Hindlimb muscle (tissue), 1 donor: ENCODE measurements around the gene C11orf98. TPM values are rescaled to one million over a fixed set of nuclear protein-coding genes. Genes with fewer than 3 reads are reported as not detected.
"Not testable (repeated sequence)": the region's sequence is repeated elsewhere in the genome, so short reads cannot be mapped to it uniquely, and the experiment has no call there.

ENCODE experiments used
- DNase-seq: peaks from one replicate; pipeline ENCODE4 v3.0.0-alpha.2; 2013
- polyA plus RNA-seq: library from polyadenylated mRNA; unstranded; fragments of 120-200 nt; gene quantifications from one replicate; pipeline ENCODE4 v1.2.1, GENCODE V29; 2013; ENCODE audit not compliant: insufficient read length

Gene C11orf98
- 31.3 TPM for polyA plus RNA-seq

DNA sequence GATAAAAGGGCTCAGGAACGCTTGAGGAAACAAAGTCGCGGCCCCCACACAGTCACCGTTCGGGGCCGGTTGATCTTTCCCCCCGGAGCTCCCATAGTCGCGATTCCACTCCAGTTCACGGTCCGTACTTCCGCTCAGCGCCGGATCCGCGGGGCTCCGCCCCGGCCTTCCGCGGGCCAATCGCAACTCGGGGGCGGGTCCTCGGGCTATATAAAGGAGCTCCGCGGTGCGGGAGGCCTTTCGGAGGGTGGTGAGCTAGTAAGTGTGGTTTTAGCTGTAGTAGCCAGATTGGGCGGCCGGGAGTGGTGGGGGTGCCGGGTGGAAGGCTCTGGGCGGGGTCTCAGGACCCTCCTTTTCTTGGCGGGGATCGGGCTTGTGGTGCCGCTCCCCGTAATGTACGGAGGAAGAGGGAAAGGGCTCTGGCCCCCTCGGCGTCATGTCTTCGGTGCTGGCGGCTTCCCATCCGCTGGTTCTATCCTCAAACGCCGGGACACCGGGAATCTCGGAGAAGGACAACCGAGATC is at the start of gene C11orf98, which contains the start of gene CSKMT:
Gene C11orf98, minus strand, starts transcription at position 136 of the 524 bp plus-strand sequence. Its CDS starts 41 bp downstream, at position 95.
Gene CSKMT, plus strand, starts transcription at position 238 of the 524 bp plus-strand sequence. CDS start 568 bp downstream, outside the sequence.
- DNase-seq, result peak; percentile 97

DNA sequence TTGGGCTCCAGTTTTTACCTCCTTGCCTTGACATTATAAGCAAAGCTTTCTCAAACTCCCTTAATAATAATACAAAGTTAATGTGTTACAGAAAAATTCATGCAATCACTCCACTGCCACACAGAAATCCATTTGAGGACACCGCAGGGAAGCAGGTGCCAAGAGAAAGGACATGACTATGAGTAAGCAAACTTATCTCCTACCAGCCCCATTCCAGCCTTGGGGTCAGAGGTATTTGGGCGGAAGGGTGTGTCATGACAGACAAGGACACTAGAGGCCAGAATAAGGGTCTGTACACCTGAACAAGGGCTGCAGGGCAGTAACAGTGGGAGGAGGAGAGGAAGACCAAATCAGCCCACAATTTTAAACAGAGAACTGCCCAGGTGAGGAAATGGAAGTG is 48.3 kb upstream of the C11orf98 start:
- no peak for DNase-seq

DNA sequence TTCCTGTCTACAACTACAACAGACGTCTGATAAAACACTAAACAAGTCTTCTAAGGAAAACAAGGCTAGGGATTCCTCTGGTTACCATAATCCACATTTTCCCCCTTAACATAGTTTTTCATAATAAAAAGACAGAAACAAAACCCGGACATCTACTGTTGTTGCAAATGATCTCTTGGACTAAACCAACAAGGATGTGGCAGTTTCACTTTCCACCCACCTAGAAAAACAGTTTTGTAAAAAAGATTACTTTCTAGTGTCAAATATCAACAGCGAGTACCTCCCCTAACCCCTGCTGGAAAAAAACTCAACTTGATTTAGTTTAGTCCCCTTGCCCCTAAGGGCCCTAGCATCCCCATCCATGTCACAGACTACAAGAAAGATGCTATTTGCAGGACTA is 47.9 kb upstream of the C11orf98 start:
- no peak for DNase-seq

DNA sequence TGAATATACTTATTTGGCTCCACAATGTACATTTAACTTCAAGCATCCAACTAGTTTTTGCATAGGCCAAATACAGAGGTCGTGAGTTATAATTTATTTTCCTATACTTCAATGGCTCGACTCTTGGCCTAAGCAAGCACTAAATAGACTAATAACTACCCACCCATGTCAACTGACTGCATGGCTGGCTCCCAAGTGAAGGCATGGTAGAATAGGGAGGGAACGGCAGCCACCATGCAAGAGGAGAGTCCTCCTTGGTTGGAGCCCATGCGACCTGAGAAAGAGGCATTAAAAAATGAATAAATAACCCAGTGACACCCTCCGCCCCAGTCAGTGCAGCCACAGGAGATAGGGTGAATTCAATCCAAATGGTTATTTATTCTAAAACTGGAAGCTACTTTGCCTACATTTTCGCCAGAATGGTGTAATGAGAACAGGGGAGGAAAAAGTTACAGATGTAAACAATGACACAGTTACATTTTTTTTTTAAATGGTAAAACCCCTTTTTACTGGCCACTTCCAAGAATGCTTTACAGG is 47.3 kb upstream of the C11orf98 start:
- no peak for DNase-seq

DNA sequence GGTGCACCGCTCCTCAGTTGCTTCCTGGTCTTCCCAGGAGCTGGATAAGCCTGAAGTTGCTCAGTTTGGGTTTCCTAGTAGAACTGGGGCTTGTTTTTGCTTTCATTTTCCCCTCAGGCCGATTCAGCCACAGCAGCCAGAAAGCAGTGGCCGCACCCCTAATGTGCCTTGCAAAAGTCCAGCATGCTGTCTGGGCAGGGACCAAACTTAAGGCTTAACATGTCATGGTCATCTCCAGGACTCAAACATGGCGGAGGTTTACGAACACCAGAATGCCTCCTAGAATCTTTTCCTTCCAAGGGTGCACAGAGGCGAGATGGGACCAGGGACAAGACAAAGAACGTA is 45.0 kb upstream of the C11orf98 start:
- DNase-seq, result no peak

DNA sequence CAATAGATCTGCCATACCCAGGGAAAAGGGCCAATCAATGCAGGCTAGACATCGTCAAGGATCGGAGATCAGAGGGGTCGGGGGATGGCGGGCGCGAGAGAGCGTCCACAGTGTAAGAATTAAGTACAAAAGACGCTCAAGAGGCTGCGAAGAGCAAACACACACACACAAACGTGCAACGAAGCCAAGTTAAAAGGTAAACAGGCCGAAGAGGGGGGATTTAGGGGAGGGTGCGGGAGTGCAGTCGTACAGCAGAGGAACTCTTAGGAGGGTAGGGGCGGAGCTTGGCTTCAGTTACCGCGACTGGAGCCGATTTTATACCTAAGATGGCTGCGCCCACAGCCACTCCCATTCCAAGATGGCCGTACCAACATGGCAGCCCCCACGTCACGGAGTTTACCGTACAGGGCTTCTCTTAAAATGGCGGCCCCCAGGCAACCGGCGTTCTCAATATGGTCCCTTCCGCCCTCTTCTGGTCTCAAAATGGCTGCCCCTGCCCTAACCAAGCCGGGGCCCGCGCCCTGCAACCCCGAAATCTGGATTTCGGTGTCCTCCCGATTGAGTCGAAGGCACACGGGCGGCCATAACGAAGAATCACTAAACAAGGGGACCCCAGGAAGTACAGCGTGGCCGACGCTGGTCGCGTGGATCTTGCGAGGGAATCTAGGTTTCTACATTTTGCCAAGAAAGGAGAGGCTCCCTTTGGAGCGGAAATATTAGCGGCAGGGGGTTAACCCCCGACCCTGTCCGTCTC is 44.4 kb upstream of the C11orf98 start:
- peak; percentile 98 for DNase-seq

DNA sequence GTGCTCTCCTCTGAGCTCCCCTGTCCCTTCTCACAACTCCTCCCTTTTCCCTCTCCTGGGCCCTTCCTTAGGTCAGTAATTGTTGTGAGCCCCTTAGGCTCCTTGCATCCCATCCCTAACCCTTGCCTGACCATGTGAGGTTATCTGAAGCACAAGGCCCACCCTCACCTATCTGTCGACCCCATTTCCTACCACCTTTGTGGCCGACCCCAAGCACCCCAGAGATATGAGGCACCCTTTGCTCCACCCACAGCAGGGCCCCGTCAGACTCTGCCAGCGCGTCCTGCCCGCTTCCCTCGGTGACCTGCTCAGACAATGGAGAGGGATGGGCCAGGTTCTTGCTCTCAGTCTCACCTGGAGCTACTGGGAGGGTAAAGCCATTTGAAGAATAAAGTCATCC is 43.8 kb upstream of the C11orf98 start:
- DNase-seq, result no peak

DNA sequence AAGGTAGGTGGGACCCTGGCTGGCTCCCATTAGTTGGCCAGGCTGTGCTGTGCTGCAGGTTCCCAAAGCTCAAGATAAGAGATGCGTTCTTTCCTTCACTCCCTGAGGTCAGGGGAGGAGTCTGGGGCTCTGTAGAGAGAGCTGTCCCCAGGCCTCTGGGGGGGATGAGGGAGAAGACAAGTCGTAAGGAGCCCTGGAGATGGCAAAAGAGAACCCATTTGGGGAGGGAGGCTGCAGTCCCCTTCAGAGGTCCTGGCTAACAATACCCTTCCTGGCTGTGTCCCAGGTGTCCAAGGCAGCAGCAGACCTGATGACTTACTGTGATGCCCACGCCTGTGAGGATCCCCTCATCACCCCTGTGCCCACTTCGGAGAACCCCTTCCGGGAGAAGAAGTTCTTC is 43.4 kb upstream of the C11orf98 start:
- DNase-seq, result no peak

DNA sequence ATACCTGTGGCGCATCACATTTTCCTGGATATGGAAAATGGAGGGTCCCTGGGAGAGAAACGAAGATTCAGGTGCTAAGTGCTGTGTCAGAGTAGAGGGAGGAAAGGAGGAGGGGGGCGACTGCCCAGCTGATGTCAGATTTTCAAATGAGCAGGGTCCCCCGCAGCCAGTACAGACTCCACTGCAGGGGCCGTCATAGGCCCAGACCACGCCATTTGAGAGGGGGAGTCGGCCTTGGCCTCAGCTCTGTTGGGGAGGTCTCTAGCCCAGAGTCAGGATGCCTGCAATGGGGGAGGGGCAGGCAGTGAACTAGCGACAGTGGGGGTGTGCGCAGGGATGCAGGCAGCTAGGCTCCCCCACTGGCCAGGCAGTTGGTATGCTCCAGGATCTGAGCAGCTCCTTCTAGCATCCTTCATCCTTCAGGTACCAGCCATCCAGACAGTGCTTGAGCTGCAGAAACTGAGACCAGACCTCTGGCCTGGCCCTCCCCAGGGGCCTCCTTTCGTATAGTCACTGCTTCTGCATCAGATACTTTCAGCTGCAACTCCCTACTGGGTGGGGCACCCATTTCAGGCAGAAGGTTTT is 42.4 kb upstream of the C11orf98 start, which contains the start of the genes BSCL2 and GNG3:
Gene BSCL2, minus strand, starts transcription at position 148 of the 585 bp plus-strand sequence. CDS start 229 bp downstream, outside the sequence.
Gene GNG3, plus strand, starts transcription at position 400 of the 585 bp plus-strand sequence. CDS start 620 bp downstream, outside the sequence.
- no peak for DNase-seq

DNA sequence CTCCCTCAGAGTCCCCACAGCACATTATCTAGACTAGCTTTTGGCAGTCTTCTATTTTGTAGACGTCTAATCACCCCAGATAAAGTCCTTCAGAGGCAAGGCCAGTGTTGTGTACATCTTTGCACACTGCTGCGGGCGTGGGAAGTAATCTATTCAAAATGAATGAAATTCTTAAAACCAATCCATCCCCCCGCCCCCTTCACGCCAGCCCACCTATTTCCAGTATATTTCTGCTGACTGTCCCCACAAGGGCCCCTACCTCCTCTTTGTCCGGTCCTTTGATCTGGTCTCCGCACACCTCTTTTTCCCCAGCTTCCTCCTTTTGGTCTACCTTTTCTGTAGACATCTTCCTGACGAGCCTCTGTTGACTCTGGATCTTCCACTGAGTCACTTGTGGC is 41.8 kb upstream of the C11orf98 start:
- DNase-seq, result no peak

DNA sequence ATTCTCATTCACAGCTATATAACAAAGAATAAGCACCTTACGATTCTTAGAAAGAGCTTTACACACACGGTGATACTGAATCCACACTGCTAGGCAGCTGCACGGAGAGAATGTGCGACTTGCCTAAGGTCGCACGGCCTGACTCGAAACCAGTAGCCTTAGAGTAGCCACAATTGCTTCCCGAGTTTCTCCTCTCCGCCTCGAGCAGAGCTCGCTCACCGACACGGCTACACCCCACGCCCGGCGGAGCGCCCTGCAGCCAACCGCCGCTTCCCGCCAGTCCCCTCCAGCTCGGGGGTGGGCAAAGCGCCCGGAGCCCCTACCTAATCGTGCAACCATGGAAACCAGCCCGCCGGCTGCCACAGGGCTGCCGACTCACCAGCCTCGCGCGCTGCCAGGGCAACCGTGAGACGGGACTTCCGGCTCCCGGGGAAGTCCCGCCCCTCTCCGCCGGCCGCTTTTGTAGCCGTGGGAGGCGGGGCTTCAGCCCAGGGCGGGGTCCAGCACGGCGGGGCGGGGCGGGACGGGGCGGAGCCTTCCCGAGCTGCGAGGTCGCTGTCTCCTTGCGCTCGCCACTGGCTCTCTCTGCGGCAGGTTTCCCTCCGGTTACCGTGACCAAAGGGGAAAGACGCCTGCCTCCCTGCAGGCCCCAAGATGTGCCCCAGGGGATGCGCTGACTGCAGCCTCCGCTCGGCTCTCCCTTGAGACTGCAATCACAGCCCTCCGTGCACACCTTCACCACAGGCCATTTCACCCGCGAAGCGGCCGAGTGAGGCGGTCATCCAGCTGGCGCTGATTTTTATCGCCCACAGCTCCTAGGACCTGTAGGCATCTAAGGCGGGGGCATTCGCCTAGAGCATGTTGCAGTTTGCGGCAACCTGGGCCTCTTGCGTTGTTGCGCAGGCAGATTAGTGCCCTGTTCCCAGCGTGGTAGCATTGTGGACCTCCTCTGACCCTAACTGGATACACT is 41.2 kb upstream of the C11orf98 start:
- peak; percentile 90 for DNase-seq

DNA sequence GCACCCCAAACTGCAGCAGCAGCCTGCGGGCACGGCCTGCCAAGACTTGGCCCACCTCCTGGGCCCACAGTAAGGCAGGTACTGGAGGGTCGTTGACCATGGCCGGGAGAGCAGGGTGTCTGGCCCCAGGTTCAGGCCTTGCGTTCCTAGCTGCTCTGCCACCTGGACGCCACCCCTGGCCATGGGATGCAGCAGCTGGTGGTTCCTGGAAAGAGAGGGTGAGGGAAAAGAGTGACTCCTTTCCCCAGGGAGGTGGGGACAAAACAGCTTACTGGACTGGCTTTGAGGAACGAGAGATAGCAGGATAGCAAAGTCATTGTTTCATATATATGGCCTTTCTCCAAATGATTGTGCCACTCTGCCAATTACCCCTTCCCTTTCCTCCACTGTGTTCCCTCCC is 40.4 kb upstream of the C11orf98 start:
- no peak for DNase-seq

DNA sequence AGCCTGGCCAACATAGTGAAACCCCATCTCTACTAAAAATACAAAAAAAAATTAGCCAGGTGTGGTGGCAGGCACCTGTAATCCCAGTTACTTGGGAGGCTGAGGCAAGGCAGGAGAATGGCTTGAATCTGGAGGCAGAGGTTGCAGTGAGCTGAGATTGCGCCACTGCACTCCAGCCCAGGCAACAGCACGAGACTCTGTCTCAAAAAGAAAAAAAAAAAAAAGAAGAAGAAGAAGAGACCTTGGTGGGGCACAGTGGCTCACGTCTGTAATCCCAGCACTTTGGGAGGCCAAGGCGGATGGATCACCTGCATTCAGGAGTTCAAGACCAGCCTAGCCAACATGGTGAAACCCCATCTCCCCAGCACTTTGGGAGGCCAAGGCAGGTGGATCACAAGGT is 38.9 kb upstream of the C11orf98 start:
- DNase-seq, result not testable (repeated sequence)

DNA sequence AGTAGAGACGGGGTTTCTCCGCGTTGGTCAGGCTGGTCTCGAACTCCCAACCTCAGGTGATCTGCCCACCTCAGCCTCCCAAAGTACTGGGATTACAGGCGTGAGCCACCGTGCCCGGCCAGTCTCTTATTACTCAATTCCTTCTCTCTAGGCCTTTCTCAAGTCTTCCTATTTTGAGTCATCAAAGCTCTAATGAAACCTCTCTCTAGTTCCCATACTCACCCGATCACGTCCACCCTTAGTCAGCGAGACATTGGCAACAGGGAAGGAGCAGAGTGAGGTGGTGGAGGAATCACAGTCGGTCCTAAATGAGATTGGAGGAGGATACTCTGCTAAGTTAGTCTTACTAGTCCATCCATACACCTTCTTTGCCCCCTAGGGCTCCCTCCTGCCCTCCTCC is 37.2 kb upstream of the C11orf98 start:
- no peak for DNase-seq

DNA sequence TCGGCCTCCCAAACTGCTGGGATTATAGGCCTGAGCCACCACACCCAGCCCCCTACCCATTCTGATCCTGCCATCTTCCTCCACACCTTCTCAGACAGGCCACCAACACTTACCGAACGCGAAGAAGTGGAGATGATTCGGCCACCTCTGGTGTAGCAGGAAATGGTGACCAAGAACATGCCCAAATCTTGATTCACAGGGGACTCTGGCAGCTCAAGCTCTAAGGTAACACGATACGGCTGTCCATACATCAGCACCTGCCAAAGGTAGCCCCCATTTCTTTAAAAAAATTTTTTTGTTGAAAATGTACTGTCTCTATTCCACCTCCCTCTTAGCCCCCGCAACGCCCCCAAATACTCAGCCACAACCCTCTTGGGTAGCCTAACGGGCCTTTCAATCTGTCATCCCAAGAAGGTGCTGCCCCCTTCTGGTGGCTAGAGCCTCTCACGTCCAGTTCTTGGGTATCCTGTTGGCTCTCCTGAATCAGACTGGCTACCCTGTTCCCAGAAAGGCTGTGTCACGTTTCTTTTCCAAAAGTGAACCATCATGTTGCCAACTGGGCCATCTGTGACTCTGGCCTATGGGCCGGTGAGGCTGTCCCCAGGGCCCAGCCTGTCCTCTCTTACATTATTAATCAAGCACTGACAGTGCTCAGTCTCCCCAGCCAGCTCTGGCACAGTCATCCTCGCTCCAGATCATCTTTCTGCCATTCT is 29.6 kb upstream of the C11orf98 start:
- DNase-seq, result peak; percentile 80

DNA sequence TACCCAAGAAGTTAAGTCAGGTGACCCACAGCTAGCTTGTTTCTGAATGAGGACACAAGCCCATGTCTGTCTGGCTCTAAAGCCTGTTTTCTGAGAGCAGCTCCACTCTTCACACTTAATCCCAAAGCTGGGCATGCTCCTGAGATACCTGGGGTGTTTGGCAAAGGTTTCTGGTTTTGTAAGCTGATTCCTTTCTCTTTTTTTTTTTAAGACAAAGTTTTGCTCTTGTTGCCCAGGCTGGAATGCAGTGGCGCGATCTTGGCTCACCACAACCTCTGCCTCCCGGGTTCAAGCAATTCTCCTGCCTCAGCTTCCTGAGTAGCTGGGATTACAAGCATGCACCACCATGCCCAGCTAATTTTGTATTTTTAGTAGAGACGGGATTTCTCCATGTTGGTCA is 28.6 kb upstream of the C11orf98 start:
- DNase-seq, result not testable (repeated sequence)

DNA sequence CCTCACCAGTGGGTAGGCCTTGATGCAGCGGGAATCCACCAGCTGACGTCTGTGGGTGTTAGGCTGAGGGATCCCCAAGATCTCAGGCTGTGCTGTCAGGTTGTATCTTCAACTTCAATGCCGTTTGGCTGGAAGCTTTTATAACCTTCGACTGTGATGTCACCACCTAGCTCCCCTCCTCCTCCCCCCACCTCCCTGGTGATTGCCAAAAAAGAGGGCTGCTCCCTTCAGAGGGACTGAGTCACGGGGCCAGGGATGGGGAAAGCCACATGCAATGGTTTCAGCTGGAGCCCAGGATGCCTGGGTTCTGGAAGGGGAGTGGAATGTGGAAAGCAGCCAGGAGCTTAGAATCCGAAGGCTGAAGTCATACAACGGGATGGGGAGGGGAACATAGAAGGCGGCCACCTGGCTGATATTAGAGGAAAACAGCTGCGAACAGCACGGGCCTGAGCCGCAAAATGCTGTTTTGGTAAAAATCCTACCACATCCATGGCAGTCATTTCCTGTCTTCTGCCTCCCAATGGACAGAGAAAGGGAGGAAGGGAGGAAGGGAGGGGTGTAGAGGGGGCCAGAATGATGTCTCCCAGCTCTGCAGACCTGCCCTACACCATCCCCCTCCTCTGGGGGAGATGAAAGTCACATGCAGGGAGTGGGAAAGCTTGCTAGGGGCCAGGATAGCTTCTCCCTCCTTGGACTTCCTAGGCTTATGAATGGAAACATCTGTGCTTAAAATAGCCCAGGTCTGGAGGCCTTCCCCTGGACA is 24.6 kb upstream of the C11orf98 start, which contains the start of gene LRRN4CL:
Gene LRRN4CL, minus strand, starts transcription at position 110 of the 763 bp plus-strand sequence. CDS start 1,022 bp downstream, outside the sequence.
- DNase-seq, result peak; percentile 89

DNA sequence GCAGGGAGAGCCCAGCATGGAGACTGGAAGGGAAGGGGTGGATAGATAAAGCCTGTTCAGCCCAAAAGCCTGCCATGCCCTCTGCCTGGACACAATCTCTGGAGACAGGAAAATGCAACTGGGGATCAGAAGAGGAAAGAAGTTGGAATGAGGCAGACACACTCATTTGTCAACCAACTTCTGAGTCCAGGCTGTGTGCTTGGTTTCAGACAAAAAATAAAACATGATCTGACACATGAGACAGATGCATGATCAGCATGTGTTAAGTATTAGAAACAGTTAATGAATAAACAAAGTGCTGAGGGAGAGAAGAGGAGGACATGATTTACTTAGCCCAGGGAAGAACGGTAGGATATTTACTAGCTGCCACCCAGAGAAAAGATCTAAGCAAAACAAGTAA is 23.5 kb upstream of the C11orf98 start:
- DNase-seq, result no peak

DNA sequence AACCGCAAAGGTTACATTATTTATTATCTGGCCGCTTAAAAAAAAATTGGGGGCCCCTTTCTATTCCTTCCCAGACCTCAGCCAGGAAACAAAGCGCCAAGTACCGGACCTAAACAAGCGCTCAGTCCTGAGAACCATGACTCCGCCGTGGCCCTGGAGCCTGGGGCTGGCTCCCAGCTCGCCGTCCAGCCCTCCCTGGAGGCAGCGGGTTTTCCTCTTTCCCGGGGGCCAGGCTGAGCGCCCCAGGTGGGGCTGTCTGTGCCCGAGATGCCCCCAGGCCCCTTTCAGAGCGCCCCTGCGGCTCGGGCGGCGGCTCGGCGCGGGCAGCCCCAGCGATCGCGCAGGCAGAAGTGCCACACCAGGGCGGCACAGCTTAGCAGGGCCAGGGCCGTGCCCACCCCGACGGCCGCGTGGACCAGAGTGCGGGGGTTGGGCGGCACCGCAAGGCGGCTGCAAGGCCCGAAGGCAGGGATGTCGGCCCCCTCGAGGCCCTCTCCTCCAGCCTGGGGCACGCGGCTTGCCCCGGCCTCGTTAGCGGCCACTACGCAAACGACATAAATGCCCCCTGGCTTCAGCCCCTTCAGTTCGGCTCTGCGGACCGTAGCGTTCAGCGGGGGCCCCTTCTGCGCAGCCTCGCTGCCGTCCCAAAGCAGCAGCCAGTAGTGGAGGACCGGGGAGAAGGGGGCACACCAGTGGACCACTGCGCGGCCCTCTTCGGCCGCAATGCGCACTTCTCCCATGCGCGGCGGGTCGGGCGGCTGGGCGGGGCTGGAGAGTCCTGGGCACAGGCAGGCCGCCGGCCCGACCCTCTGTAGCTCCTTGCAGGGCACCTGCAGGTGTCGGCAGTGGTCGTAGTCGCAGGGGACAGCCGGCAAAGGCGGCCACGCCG is 22.7 kb upstream of the C11orf98 start:
- DNase-seq, result no peak
